NCI-H146 (cell line): ENCODE results near the gene STAT4.
"Not testable (repeated sequence)": the region's sequence is repeated elsewhere in the genome, so short reads cannot be mapped to it uniquely, and the experiment has no call there.

Experiments used
- DNase-seq: peaks from one replicate; lab custom pipeline; 2025; lab: John Stamatoyannopoulos, UW

The STAT4 gene

GRCh38 chr2:191013932-191014652 lies 136.7 kb downstream of the STAT4 start, which contains the start of gene STAT1:
Gene STAT1, minus strand, starts transcription at chr2:191014171. Its CDS starts 4,168 bp downstream, at chr2:191010003.
- peak; percentile 78 for DNase-seq

- no peak for DNase-seq
Observed at GRCh38 chr2:191013682-191013931, 137.2 kb downstream of the STAT4 start.

- no peak for DNase-seq
Observed at GRCh38 chr2:191012845-191013681, 137.7 kb downstream of the STAT4 start.

GRCh38 chr2:191012346-191012745 lies 138.4 kb downstream of the STAT4 start:
- DNase-seq, result no peak

- no peak for DNase-seq
Observed at GRCh38 chr2:191010887-191011885, 139.6 kb downstream of the STAT4 start.

GRCh38 chr2:191009541-191010374 lies 141.0 kb downstream of the STAT4 start:
- DNase-seq, result no peak

- DNase-seq, result no peak
Observed at GRCh38 chr2:191008286-191008685, 142.5 kb downstream of the STAT4 start.

- no peak for DNase-seq
Observed at GRCh38 chr2:191006997-191007783, 143.6 kb downstream of the STAT4 start.

- no peak for DNase-seq
Observed at GRCh38 chr2:191006297-191006696, 144.5 kb downstream of the STAT4 start.

- no peak for DNase-seq
Observed at GRCh38 chr2:191003405-191004309, 147.1 kb downstream of the STAT4 start.

- no peak for DNase-seq
Observed at GRCh38 chr2:191001624-191002023, 149.2 kb downstream of the STAT4 start.

- no peak for DNase-seq
Observed at GRCh38 chr2:191001032-191001431, 149.8 kb downstream of the STAT4 start.

GRCh38 chr2:190999949-191000665 lies 150.7 kb downstream of the STAT4 start:
- DNase-seq, result no peak

- DNase-seq, result no peak
Observed at GRCh38 chr2:190999058-190999457, 151.7 kb downstream of the STAT4 start.

GRCh38 chr2:190997526-190998113 lies 153.2 kb downstream of the STAT4 start:
- no peak for DNase-seq

GRCh38 chr2:190996947-190997346 lies 153.8 kb downstream of the STAT4 start:
- DNase-seq, result no peak

GRCh38 chr2:190996338-190996946 lies 154.4 kb downstream of the STAT4 start:
- DNase-seq, result peak; percentile 17

GRCh38 chr2:190995315-190995714 lies 155.5 kb downstream of the STAT4 start:
- not testable (repeated sequence) for DNase-seq
